Left hindlimb (tissue), 1 donor: ENCODE results near the gene ZNF804B.

Source experiments
- DNase-seq: peaks from one replicate; pipeline ENCODE4 v3.0.0-alpha.2; 2018

ZNF804B gene

GRCh38 chr7:88759230-88760135 lies at the start of gene ZNF804B:
Gene ZNF804B, plus strand, starts transcription at chr7:88759700. Its CDS starts 277 bp downstream, at chr7:88759977.
- DNase-seq: peak; percentile 43

- DNase-seq: no peak
Observed at GRCh38 chr7:88735920-88736319, 23.6 kb upstream of the ZNF804B start.

- no peak for DNase-seq
Observed at GRCh38 chr7:88737632-88738031, 21.9 kb upstream of the ZNF804B start.

DNA sequence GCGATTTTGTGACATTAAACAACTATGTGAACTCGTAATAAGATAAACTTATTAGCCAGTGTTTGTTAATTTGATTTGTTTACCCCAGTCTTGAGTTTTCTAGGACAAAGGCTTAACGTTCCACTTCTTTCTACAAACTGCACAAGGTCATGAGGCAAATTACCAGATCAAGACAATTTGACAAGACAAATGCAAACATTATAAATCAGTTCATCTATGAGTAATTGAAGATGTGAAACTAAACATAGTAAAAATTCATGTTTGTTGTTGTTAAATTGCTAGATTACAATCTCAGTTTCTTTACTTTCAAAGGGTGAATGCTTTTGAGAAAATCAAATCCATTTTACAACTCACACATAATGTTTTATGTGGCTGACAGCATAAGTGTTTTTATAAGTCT lies 13.4 kb upstream of the ZNF804B start:
- no peak for DNase-seq

DNA sequence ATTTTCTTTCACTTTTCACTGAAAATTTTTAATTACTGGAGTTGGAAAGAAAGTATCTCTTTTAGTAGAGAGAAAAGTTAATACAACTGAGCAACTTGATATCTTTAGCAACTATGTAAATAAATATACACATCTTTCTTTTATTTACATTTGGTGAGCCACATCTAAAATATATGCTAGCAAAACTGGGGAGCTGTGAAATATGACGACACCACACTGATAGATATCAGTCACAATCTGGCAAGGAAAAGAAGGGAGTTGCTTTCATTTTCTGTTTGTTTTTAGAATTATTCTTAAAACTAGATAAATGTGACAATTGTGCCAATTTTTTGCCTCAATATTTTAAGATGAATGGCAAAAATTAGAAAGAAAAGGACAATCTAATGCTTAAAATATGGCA lies 2.7 kb upstream of the ZNF804B start:
- DNase-seq: no peak

GRCh38 chr7:88757371-88757770 lies 2.1 kb upstream of the ZNF804B start:
- no peak for DNase-seq

GRCh38 chr7:88758381-88759229 lies 895 bp upstream of the ZNF804B start:
- peak; percentile 39 for DNase-seq

DNA sequence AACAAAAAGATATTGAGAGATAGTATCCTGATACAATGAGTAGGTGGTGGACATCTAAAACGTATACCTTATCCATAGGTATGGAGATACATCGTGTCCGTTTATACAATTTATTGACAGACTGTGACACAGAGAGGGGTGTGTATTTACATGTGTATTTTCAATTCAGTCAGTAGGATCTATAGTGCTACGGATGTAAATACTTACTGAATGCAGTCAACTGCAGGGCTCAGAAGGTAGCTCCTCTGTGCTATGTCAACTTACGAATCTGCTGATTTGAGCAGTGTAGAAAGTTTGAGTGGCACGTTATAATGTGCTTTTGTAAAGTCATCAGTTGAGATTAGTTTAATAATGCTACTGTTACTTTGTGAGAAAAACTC lies 626 bp downstream of the ZNF804B start:
- no peak for DNase-seq

DNA sequence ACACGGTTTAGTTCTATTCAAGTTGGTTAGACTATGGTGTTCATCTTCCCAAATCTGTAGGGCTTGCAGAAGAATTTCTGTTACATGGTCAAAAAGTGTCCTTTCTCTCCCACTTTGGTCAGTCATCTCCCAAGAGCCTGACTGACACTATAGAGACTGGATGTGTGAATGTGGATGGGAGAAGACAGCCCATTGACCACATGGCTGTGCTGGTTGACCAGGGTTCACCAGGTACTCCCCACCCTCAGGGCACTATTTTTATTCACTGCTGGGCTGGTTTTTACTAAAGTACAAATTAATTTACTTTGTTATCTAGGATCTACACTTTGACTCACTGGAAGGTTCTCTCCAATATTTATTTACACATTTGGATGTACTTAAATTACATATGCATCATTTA lies 2.3 kb downstream of the ZNF804B start:
- no peak for DNase-seq

- DNase-seq: no peak
Observed at GRCh38 chr7:88771417-88771816, 11.9 kb downstream of the ZNF804B start.

DNA sequence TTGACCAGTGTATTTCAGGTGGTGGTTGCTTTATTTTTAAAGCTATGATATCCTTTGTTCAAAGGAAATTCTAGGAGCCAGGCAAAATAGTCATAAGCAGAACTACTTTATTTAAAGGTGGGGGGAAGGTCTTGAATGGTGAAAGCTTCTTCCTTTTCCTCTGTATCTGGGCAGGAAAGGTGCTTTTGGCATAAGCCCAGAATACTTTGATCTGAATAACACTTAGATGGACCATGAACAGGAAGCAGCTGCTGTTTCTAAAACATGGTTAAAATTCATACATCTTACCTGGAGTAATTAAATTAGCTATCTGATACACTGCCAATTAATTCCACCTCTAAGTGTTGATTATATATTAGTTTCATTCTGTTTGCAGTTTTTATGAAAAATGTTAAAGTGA lies 13.3 kb downstream of the ZNF804B start:
- DNase-seq: no peak

DNA sequence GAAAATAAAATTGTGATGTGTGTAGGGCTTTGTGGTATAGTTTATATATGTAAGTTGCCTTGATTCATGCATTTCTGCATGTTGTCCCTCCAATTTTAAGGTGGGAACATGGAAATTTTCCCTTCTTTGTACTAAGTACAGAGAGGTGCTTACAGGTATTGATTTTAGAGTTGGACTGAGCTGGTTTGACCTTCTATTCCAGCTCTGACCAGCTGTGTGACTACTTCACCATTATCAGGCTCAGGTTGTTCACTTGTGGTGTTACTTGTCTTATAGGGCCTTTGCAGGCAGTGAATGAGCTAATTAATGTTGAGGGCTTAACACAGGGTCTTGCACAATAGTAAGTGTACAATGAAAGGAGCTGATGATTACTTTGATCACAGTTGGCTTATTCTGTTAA lies 16.3 kb downstream of the ZNF804B start:
- DNase-seq: no peak

DNA sequence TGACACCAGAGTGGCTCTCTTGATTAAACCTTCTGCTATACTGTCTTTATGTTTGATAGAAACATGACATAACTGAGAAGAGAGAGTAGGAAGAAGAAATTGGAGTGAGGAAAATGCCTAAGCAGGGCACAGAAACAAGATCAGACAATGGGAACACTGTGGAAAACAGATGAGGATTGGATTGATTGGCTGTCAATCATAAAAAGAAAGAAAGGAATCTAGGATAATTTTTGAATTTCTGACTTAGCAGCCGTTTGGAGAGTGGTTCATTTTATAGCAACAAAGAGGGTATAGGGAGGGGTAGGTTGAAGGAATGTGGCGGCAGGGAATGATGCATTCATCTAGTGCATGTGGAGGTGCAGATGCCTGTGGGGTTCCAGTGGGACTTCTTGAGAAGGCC lies 28.3 kb downstream of the ZNF804B start:
- DNase-seq: no peak

DNA sequence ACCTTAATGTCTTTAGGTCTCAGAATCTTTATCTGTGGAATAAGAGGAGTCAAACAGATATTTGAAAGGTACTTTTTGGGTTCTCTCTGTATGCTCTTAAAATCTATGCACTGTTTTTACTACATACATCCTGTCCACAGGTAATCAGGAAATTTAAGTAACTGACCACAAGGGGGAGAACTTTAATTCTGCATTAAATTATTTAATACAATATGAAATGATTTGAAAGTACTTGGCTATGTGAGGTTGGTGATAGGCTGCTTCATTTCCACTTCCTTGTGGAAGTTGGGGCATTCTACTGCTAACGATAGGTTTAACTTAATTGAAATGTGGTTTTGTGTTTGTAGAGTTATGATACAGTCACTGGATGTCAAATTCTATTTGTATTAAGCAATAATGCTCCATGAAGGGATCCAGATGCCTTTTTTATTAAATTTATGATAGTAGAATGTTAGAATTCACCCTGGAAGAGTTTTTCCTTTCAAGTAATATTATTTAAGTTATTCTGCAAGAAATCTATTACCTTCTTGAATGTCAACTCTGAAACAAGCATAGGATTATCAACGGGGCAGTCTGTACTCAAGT lies 30.1 kb downstream of the ZNF804B start:
- DNase-seq: no peak

- DNase-seq: no peak
Observed at GRCh38 chr7:88791891-88792290, 32.4 kb downstream of the ZNF804B start.

GRCh38 chr7:88792361-88792760 lies 32.9 kb downstream of the ZNF804B start:
- no peak for DNase-seq

- DNase-seq: no peak
Observed at GRCh38 chr7:88795553-88795952, 36.1 kb downstream of the ZNF804B start, which contains the start of gene TEX47. Gene TEX47, minus strand, starts transcription at chr7:88795737. Its CDS starts 795 bp downstream, at chr7:88794942.

DNA sequence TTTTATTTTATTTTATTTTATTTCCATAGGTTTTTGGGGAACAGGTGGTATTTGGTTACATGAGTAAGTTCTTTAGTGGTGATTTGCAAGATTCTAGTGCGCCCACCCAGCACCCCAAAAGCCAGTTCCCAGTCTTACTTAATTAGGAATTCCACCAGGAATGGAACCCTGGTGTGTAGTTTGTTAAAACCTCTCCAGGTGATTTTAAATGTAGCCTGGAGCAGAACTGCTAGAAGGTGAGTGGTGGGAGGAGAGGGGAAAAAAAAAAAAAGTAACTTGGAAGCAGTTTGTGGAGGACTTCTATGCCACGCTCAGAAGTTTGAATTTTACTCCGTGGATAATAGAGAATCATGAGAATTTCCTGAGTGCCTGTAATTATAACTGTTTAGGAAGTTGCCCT lies 41.5 kb downstream of the ZNF804B start:
- DNase-seq: no peak

DNA sequence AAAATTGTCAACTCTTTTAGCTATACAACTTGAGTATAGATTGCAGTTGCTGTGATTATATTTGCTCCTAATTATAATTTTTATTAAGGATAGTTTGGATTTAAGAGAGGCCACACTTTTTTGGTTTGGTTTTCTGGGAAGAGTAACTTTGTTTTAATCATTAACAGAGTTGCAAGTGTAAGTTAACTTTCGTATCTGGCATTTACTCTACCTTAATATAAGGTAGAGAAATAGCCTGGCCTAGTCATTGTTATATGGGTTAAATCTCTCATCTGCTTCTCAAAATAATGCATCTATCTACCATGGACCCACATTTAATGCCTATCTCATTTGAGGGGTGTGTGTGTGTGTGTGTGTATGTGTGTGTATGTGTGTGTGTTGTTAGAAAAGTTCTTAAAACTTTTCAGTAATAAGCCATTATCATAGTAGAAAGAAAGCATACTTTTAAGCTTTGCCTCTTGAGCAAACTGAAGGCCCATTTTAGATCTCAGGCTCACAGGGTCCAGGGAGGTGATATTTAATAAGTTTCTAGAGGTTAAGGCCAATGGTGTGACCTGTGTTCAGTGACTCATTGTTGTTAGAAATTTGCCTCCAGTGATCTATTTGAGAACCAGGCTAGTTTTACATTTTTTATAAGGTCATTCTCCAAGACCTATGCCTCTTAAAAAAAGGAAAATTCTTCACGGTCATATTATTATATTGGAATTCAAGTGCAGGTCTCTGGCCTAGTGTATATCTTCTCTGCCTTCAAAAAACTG lies 47.0 kb downstream of the ZNF804B start:
- DNase-seq: no peak

- DNase-seq: no peak
Observed at GRCh38 chr7:88818552-88818951, 59.1 kb downstream of the ZNF804B start.

GRCh38 chr7:88826222-88826621 lies 66.7 kb downstream of the ZNF804B start:
- DNase-seq: no peak

GRCh38 chr7:88835147-88835728 lies 75.7 kb downstream of the ZNF804B start:
- no peak for DNase-seq
